ENCODE results near the gene HIC1. TPM values are rescaled to one million over a fixed set of nuclear protein-coding genes. Genes with fewer than 3 reads are reported as not detected.
A peak's percentile ranks its signal among the peaks of the same experiment; 100 is the strongest.

Gene HIC1
- total RNA-seq, 1 experiment from 2014 or later = 1.0 TPM

DNA sequence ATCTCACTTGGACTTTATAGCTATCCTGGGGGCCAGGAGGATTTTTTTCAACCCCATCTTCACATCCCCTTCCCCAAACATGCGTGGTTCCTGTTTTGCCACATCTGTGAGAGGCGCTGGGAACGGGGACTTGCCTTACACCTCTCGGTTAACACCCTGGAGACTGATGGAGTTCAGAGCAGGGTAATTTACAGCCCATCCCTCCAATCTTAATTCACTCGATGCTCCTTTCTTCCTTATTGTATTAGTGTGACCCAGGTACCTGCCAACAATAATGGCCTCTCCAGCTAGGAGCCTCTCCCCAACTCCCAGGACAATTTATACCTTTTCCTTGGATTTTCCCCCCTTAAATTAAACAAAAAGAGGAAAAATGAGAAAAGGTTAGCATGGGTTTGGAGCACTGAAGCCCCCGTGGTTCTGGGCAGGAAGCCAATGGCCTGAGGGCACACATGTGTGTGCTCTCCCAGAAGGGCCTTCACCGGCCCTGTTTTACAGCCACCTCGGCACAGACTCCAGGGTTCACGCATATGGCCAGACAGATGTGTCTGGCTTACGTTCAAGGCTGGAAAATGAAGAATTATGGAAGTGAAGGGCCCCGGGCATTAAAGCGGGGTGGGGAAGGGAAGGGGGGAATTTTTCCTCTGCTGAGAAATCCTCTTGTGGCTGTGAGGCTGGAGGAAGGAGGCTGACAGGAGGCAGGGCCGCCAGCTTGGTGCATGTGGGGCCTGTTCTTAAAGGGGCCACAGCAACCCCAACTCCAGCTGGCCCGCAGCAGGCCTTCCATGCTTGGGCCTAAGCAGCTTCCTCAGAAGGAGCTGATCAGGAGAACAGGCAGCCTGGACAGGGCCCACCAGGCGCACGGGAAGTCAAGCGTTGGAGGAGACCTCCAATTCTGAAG is 21.4 kb downstream of the HIC1 start:
- Mint-ChIP-seq H3K9me3 (ENCODE audit: unreplicated experiment) (no peaks in the 10 kb centered on the region), H3K27me3 (ENCODE audit: insufficient read depth, unreplicated experiment) (no peaks in the 10 kb centered on the region), H3K4me1 (ENCODE audit: insufficient read depth, unreplicated experiment) (peaks cover 14% of the 10 kb centered on the region), H3K36me3 (ENCODE audit: insufficient read depth, unreplicated experiment) (peaks cover 41% of the 10 kb centered on the region), H3K4me3 (ENCODE audit: unreplicated experiment) (no peak overlapping the region), H3K27ac (ENCODE audit: low read depth, unreplicated experiment) (peak overlapping the region; percentile 63)
- POLR2A ChIA-PET = interaction anchor here (0.6 to 0.9 kb wide), 2 partner anchors 17 to 676 kb away, joined by 3 read pairs; partner anchors contain the start of gene YWHAE
- CTCF ChIA-PET = interaction anchor here (0.6 to 1.1 kb wide), 3 partner anchors 8 to 168 kb away, joined by 3 to 5 read pairs (median 4); no protein-coding TSS in a partner anchor
- intact Hi-C loops (cut with micrococcal nuclease) = no loop called here
- DNase-seq (ENCODE audit: unreplicated experiment) = no peak
- TF ChIP-seq CTCF (IDR thresholded peaks at IDR 0.05; ENCODE audit: unreplicated experiment) = no peak
- BruUV-seq (replicated peaks) = no TSS peak

GRCh38 chr17:2077040-2077439 is 22.1 kb downstream of the HIC1 start:
- Mint-ChIP-seq H3K36me3 (ENCODE audit: insufficient read depth, unreplicated experiment) (peaks cover 39% of the 10 kb centered on the region), H3K4me3 (ENCODE audit: unreplicated experiment) (no peak overlapping the region), H3K27ac (ENCODE audit: low read depth, unreplicated experiment) (peak overlapping the region; percentile 43), H3K4me1 (ENCODE audit: insufficient read depth, unreplicated experiment) (peaks cover 19% of the 10 kb centered on the region), H3K27me3 (ENCODE audit: insufficient read depth, unreplicated experiment) (no peaks in the 10 kb centered on the region), H3K9me3 (ENCODE audit: unreplicated experiment) (no peaks in the 10 kb centered on the region)
- ChIA-PET POLR2A (no interaction called here), CTCF (interaction anchor here (0.9 kb wide), 1 partner anchor 168 kb away, joined by 4 read pairs; no protein-coding TSS in a partner anchor)
- TF ChIP-seq CTCF (IDR thresholded peaks at IDR 0.05; ENCODE audit: unreplicated experiment) = no peak
- BruUV-seq (replicated peaks) = no TSS peak
- DNase-seq (ENCODE audit: unreplicated experiment) = no peak
- intact Hi-C loops (cut with micrococcal nuclease) = no loop called here

DNA sequence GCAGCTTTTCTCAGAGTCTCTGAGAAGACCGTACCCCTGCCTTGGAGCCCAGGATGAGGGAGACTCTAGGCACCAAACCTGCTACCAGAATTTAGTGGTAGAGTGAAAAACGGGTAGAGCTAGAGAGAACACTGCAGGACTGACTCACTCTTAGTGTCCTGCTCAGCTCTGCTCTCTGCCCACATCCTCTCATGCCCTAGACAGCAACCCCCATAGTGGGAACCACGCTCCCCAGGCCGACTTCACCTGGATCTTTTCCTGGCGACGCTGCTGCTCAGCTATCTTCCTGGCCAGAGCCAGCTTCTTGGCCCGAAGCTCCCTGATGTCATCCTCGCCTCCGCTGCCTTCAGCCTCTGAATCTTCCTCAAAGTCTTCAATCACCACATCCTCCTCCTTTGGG is 26.7 kb downstream of the HIC1 start:
- Mint-ChIP-seq H3K27me3 (ENCODE audit: insufficient read depth, unreplicated experiment) (no peaks in the 10 kb centered on the region), H3K9me3 (ENCODE audit: unreplicated experiment) (no peaks in the 10 kb centered on the region), H3K36me3 (ENCODE audit: insufficient read depth, unreplicated experiment) (peaks cover 36% of the 10 kb centered on the region), H3K27ac (ENCODE audit: low read depth, unreplicated experiment) (no peak overlapping the region), H3K4me3 (ENCODE audit: unreplicated experiment) (no peak overlapping the region), H3K4me1 (ENCODE audit: insufficient read depth, unreplicated experiment) (peaks cover 21% of the 10 kb centered on the region)
- intact Hi-C loops (cut with micrococcal nuclease) = no loop called here
- no TSS peak for BruUV-seq (replicated peaks)
- ChIA-PET CTCF (interaction anchor here (1.2 to 2.0 kb wide), 3 partner anchors 9 to 27 kb away, joined by 3 to 7 read pairs (median 6); partner anchors contain the start of gene HIC1), POLR2A (no interaction called here)
- peak; percentile 26 for DNase-seq (ENCODE audit: unreplicated experiment)
- TF ChIP-seq CTCF (IDR thresholded peaks at IDR 0.05; ENCODE audit: unreplicated experiment) = no peak

DNA sequence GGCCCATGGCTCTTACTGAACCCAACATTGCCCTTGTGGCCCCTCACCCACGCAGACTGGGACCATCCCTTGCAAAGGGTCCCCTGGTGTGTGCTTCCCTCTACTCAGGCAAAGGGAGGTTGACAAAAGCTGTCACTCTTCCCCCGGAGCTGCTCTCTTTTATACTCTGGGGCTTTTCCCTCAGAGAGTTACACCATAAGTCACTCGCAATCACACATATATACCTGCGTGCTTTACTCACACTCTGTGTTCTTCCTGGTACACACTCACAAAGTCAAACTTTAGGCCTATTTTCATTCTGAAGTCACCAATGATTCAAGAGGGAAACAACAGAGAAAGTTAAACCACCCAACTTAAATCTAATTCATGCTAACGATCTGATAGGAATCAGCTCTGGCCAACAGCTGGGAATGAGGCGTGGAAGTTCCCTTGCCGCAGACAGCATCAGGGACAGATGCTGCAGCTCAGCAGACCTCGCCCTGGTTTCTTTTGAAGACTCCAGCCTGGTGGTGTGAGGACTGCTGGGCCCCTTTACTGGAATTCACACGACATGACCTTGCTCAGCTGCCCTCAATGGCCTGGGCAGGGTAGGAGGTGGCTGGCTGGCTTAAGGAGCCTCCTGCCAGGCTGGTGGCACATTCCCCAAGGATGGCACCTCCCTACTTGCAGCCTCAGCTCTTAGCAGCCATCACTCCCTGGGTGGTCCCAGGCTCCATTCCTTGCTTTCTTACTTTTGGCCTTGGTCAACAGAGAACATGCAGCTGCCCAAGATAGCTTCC is 27.3 kb downstream of the HIC1 start:
- BruUV-seq (replicated peaks) = no TSS peak
- TF ChIP-seq CTCF (IDR thresholded peaks at IDR 0.05; ENCODE audit: unreplicated experiment) = no peak
- Mint-ChIP-seq H3K27ac (ENCODE audit: low read depth, unreplicated experiment) (no peak overlapping the region), H3K4me1 (ENCODE audit: insufficient read depth, unreplicated experiment) (peaks cover 20% of the 10 kb centered on the region), H3K27me3 (ENCODE audit: insufficient read depth, unreplicated experiment) (no peaks in the 10 kb centered on the region), H3K9me3 (ENCODE audit: unreplicated experiment) (no peaks in the 10 kb centered on the region), H3K36me3 (ENCODE audit: insufficient read depth, unreplicated experiment) (peaks cover 36% of the 10 kb centered on the region), H3K4me3 (ENCODE audit: unreplicated experiment) (no peak overlapping the region)
- DNase-seq (ENCODE audit: unreplicated experiment) = no peak
- CTCF ChIA-PET = interaction anchor here (0.5 to 2.0 kb wide), 6 partner anchors 9 to 163 kb away, joined by 3 to 7 read pairs (median 6); partner anchors contain the start of gene HIC1
- intact Hi-C loops (cut with micrococcal nuclease) = no loop called here
- POLR2A ChIA-PET = interaction anchor here (0.8 to 1.4 kb wide), 2 partner anchors 9 to 76 kb away, joined by 3 to 5 read pairs; no protein-coding TSS in a partner anchor

Data from MCF 10A (cell line).